8988T (cell line): ENCODE results near the gene MYMK.

Experiments
- DNase-seq: peaks from one replicate; pipeline ENCODE4 v3.0.0; 2011

The MYMK gene

DNA sequence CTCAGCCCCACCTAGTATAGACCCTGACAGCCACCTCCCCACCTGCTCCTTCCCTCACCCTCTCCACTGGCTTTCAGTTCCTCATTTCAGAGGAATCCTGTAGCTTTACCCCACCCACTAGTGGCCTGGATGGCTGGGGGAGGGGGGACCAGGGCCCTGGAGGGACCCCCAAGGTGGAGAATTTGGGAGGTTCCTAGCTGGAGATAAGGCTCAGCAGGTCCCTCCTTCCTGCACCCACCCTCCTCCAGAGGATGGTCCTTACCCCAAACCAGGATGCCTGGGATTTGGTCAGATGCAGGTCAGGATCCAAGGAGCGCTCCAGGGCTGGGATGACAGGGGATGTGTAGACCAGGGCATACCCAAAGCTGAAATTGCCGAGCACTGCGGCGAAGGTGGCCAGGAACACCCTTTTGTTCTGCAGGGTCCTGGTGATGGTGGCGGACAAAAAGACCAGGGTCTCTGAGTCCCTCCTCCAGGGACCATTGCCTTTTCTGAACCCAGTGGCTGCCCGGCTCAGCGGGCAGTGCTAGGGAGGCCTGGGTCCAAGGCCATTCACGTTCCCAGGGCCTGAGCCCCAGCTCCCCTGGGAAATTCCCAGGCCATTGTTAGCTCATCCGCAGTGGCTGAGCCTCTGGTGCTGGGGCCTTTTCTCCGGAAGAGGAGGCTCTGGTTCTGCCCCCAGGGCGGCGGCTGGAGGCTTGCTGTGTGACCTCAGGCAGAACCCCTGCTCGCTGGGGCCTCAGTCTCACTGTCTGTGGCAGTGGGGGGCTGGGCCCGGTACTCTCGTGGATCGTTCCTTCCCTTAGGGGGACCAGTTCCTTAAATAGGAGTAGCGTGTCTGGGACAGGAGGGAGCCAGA is 46.5 kb downstream of the MYMK start:
- no peak for DNase-seq

DNA sequence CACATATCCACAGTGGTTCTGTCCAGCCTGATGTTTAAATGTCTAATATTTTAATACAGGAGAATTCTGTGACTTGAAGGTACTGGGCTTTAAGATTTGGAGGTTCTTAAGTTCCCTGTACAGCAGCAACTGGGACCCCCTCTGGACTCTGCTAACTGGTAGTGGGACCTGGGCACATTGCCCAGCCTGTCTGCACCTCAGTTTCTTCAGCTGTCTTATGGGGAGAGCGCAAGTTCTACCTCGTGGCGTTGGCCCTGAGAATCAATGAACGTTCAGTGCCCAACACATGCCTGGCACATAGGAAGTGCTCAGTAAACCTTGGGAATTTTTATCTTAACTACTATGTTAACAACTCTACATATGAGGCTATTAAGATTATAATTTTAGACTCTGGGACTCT is 47.3 kb downstream of the MYMK start:
- DNase-seq, result no peak

DNA sequence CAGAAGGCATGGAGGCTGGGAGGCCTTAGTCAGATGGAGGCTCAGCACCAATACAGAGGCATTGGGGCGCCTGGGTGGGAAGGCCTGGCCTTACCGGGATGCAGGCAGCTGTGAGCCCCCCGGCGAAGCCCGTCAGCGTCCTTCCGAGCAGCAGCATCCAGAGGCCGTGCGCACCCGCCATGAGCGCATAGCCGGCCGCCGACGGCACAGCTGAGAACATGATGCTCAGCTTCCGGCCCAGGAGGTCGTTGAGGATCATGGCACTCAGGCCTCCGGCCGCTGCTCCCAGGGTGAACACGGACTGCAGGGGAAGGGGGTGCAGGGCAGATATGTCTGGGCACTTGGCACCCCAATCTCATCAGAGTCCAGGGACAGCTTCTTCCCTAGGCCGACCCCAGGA is 47.8 kb downstream of the MYMK start:
- DNase-seq, result no peak

DNA sequence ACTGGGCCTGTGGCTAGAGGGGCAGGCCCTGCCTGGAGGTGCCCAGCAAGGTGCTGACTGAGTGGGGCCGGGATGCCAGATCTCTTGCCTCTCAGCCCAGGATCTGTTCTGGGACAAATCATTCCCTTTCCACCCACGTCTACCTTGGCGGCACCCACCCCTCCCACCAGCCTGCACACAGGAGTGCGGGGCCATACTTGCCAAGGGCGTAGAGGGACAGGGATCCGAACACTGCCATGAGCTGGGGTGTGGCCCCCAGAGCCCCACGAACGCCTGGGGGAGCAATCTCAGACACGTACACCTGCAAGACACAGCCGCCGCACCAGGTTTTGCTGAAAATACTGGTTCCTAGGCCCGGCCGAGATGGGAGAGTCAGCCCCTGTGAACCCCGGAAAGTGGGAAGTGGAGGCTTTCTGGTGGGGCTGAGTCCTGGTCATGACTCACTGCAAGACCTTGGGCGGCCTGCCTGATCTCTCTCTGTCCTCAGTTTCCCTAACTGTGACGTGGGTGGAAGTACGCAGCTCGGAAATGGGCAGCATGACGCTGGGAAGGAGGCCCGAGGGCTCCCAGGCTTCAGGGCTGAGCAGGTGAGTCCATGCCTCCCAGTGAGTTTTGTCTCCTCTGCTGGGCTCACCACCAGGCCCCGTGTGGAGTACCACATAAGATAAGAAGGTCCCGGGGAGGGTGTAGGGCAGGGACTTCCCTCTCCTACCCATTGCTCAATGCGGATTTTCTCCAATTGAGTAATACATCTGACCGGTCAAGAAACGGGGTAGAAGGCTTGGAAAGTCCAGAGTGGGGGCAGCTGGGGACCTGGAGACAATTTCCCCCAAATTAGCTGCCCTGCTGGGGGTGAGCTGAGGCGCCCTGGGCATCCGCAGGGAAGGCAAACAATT is 48.5 kb downstream of the MYMK start:
- DNase-seq, result no peak

DNA sequence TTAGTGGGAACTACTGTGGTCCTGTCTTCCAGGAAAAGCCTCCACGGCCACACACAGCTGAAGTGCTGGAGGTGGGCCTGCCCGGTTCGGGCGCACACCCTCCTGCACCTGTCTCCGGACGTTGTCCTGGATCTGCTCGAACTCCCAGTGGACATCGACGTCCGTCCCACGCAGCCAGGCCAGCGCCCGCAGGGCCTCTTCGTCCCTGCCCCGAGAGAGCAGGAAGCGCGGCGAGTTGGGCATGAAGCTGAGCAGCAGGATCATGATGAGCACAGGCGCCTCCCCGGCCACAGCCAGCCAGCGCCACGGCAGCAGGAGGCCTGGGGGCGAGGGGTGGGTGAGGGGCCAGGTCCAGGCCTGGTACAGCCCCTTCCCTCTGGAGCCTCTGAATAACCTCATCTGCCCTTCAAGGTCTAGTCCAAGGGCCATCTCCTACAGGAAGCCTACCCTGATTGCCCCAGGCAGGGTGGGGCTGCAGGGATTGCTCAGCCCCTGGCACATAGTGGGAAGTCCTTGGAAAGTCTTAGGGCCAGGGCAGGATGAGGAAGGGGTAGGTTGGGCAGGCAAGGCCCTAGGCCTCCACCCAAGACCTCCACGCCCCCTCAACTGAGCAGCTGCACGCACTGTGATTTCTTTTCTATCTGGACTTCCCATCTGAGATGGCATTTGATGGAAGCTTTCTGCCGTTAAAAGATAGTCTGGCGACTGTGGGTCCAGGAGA is 49.3 kb downstream of the MYMK start:
- no peak for DNase-seq

DNA sequence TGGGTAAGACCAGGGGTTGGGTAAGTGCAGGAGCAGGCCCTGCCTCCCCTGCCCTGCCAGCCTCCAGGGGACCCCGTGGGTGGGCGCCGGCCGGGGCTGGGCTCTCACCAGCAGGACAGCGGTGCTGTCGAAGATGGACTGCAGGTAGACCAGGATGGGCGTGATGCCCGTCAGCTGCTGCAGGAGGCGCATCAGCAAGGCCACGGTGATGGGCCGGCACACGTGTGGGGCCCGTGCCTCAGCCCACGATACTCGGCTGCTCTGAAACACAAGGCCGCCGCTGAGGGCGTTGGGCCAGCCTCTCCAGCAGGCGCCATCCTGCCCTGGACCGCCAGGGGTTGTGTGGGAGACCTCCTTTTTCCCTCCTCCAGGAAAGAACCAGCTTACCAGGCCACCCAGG is 49.9 kb downstream of the MYMK start:
- DNase-seq, result no peak

DNA sequence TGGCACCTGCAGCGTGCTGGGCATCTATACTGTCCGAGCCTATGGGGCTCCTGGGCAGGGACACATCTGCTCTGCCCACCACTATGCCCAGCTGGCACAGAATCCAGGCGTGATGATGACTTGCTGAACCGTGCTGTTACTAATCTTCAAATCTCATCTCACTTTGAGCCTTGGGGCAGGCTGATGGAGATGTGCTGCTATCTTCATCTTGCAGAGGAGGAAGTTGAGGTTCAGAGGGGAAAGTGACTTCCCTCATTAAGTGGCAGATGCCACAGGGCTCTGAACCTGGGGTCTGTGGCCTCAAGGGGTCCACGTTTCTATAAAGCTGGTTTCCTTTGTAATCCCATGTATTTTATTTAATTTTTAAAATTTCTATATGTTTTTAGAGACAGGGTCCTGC is 50.5 kb downstream of the MYMK start:
- no peak for DNase-seq

DNA sequence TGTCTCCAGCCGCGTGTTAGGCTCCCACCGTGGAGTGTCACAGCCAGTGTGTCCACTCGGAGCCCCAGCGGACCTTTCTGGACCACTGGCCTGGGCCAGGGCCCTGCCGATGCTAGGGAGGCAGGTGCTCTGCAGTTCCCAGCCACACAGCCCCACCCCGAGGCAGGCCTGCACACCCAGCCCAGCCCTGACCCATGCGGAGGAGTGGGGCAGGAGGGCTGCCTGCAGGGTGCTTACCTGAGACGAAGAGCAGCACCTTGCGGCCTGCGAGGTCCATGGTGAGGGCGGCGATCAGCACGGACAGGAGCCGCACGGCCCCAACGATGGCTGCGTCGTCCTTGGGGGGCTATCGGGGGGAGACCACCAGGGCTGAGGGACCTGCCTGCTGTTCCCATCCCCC is 51.0 kb downstream of the MYMK start:
- DNase-seq, result no peak

DNA sequence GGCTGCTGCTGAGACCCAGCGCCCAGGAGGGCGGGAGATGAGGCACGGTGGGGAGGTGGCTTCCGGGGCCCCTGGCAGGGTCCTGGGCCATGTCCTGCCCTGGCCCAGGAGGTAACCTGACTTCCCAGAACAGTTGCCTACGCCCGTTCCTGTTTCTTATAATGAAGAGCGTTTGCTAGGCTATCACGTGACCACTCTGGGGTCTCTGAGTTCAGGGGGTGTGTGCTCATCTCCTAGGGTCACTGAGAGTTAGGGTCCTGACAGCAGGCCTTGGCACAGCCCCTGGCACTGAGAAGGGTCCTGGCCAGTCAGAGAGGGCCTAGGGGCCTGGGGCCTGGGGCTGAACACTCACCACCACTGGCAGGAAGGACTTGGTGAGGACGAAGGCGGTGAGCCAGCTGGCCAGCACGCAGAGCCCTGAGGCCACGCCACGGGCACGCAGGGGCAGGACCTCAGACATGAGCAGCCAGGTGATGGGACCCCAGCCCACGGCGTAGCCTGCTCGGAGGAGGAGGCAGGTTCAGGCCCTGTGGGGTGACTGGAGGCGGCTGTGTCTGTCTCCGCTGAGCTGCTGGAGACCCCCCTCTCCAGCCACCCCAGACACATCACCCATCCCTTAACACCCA is 51.9 kb downstream of the MYMK start:
- no peak for DNase-seq

DNA sequence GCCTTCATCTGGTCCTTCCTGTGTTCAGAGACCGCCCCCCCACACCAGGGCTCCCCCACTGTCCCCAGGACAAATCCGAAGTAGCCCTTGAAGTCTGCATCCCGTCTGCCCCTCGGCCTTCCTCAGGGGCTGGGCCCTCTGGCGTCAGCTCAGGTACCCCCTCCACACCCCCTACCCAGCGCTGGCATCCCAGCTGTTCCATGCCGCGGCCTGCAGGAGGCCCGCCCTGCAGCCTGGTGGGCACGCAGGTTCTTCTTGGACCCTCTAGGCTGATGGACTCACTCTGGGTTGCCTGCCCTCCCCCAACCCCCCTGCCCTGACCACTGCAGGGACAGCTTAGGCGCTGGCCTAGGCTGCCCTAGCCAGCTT is 52.5 kb downstream of the MYMK start:
- DNase-seq, result no peak

DNA sequence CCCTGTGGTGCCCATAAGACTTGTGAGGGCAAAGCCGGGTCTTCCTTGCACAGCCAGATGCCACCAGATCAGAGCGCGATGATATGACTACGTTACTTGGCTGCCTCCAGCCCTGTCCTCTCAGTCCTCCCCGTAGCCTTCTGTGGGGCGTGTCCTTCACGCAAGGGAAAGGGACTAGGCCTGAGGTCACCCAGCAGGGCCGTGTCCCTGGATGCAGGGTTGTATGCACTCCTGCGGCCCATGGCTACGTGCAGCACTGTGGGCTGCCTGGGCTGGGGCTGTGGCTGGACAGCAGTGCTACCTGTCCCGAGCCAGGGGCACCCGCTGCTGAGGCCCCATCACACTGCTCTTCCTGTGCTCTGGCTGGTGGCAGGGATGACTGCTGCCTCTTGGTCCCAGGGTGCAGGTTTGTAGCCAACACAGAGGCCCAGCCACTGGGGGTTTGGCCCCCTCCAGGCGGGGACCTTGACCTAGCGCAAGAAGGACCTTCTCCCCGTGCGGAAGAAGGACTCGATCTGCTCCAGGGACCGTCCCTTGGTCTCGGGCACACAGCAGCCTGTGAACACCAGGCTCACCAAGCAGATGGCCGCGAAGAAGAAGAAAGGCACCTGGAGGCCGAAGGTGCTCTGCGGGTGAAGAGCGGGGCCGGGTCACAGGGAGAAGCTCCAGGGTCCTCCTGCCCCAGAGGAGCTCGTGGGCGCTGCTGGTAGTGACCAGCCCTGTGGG is 53.0 kb downstream of the MYMK start:
- DNase-seq, result no peak

DNA sequence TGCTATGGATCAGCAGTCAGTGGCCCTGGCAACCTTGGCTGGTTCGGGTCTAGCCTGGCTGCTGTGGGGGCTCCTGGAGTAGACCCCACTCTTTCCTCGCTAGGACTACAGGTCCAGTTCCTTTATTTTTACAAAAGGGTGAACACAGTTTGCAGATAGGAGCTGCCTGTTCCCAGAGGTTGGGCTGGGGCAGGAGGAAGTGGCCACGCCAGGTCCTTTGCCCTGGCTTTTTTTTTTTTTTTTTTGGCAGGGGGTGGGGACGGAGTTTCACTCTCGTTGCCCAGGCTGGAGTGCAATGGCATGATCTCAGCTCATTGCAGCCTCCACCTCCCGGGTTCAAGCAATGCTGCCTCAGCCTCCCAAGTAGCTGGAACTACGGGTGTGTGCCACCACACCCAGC is 53.8 kb downstream of the MYMK start:
- no peak for DNase-seq

DNA sequence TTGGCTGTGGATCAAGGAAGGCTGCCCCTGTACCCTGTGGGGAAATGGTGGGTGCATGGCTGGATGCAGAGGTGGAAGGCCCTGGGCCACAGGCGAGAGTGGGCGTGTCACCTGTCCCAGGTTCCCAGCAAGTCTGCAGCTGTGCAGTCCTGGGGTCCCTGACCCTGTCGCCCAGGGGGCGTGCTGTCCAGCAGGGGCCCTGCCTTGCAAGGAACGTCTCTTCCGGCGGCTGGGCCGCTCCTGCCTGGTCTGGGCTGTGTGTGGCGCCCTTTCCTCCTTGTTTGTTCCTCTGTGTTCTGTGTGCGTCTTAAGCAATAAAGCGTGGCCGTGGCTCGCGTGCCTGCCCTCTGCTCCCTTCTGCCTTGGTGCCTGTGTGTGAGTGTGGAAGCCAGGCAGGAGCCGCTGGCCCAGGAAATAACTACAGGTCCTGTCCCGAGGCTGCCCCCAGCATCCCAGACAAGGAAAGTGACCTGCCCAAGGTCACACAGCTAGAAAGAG is 54.3 kb downstream of the MYMK start:
- DNase-seq, result no peak

DNA sequence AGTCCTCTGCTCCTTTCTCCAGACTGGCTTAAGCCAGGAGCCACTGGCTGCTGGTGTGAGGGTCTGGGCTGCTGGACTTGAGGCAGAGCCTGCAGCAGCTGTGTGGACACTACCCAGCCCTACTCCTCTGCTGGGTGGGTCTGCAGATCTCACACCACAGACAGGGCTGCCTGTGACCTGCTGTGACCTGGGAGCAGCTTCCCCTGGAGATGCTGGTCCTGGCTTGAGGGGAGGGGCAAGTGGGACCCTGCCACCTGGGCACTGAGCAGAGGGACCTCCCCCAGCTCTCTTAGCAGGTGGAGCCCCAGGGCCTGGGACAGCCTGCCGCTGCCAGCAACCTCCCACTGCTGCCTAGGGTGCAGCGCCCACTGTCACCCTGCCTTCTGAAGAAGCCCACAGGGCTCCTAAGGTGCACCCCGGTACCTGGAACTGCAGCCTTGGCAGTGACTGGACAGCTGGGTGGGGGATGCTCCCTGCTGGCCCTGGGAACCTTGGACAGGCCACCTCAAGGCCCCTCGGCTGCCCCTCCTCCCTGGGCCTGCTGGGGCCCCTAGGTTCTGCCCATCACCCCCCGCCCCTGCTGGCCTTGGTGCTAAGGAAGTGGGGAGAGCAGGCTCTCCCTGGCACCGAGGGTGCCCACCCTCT is 55.9 kb downstream of the MYMK start:
- no peak for DNase-seq

DNA sequence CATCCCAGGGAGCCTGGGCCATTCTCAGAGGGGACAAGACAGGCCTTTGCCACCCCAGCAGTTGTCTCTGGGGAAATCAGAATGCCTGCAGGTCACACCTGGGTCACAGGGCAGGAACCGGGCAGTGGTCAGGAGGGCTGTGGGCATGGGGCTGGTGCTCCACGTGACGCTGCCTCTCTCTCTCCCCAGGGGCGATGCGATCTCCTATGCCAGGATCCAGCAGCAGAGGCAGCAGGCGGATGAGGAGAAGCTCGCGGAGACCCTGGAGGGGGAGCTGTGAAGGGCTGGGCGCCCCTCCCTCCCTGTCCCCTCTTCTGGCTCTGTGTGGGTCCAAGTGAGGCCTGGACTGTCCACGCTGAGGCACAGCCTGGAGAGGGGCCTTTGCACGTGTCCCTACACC is 56.4 kb downstream of the MYMK start:
- DNase-seq, result no peak

DNA sequence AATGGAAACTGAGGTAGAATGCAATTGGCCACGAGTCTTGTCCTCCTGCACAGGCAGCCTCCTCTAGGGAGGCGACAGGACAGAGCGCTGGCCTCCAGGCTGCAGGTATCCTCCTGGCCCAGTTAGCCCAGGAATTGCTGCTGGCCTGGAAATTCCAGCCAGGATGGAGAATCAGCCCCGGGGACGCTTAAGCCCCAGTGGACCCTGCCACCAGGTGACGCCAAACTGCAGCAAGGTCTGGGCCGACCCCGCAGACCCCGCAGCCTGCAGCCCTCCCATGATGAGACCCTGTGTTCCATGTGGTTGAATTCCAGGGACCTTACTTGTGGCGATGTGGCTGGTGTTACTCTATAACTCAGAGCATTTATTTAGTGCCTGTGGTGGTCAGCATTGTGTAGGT is 57.7 kb downstream of the MYMK start:
- DNase-seq, result no peak

DNA sequence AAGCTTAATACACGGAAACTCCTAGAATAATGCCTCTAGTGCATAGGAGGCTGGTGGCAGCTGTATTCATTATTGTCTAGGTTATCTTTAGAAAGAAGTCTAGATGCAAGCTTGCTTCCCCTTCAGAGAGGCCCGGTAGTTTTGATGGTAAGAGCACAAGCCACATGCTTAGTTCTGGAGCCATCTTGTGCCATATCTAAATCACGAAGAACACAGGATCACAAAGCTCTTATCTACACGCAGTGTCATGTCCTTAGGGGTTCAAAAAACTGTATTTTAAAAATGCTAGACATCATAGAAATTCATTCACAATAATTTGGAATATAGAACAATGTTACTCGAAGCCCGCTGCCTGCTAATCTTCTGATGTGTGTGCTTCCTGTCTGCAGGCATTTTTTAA is 58.8 kb downstream of the MYMK start:
- no peak for DNase-seq

DNA sequence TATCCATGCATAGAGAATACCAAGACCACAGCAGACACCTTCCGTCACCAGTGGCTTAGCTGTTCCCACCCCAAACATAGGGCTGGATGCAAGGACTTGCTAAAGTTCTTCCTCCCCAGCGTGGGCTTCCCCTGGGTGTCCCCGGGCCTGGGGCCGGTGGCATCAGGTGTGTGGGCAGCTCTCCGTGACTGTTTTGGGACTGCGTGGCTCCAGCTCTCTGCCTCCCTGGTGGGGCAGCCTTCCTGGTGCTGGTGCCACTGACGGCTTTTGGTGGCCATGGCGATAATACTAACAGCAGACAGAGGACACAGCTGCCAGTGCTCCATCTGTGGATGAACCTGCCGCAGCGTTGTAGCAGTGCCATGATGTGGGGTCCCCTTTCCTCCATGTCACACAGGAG is 60.1 kb downstream of the MYMK start:
- no peak for DNase-seq
